Neuronal stem cell (in vitro differentiated cells): ENCODE results near the gene KCTD16.

ENCODE experiments used
- DNase-seq: peaks from one replicate; pipeline ENCODE4 v3.0.0-alpha.2; 2013; ENCODE audit warnings: low spot score
- H2AFZ ChIP-seq: one replicate; pipeline ENCODE4 v1.6.1; 2013; ENCODE audit warnings: mild to moderate bottlenecking, low read length, inconsistent platforms
- H2AK5ac ChIP-seq: 2 replicates; pipeline ENCODE4 v1.6.1; 2013; ENCODE audit warnings: low read depth, mild to moderate bottlenecking, inconsistent platforms, low read length, moderate library complexity, mixed read lengths
- H2BK120ac ChIP-seq: 2 replicates; pipeline ENCODE4 v1.6.1; 2013; ENCODE audit warnings: low read depth, mild to moderate bottlenecking, inconsistent platforms, low read length, moderate library complexity, mixed read lengths
- H2BK12ac ChIP-seq: one replicate; pipeline ENCODE4 v1.6.1; 2013; ENCODE audit warnings: low read length, inconsistent platforms
- H2BK15ac ChIP-seq: 2 replicates; pipeline ENCODE4 v1.6.1; 2013; ENCODE audit warnings: mild to moderate bottlenecking, low read length, inconsistent platforms, mixed read lengths
- H2BK5ac ChIP-seq: one replicate; pipeline ENCODE4 v1.6.1; 2013; ENCODE audit warnings: inconsistent platforms, mild to moderate bottlenecking, low read length, moderate library complexity
- H3K14ac ChIP-seq: one replicate; pipeline ENCODE4 v1.6.1; 2013; ENCODE audit warnings: low read length, inconsistent platforms
- H3K18ac ChIP-seq: 2 replicates; pipeline ENCODE4 v1.6.1; 2013; ENCODE audit warnings: low read length, inconsistent platforms
- H3K23ac ChIP-seq: 2 replicates; pipeline ENCODE4 v1.6.1; 2013; ENCODE audit warnings: low read depth, mild to moderate bottlenecking, mixed read lengths, low read length, inconsistent platforms; ENCODE audit not compliant: poor library complexity
- H3K27ac ChIP-seq: replicated peaks from 3 replicates; pipeline ENCODE4 v1.5.1; 2013; ENCODE audit warnings: low read length, inconsistent platforms
- H3K27me3 ChIP-seq, 3 experiments: 2 replicates each; pipeline ENCODE4 v1.6.1; 2013; ENCODE audit warnings: low read length in 3 of 3, mild to moderate bottlenecking in 2 of 3, inconsistent platforms in 1 of 3, low read depth in 1 of 3, mixed read lengths in 1 of 3, moderate library complexity in 1 of 3; ENCODE audit not compliant: control insufficient read depth in 3 of 3, insufficient read depth in 3 of 3
- H3K36me3 ChIP-seq, 2 donors: replicated peaks in 1 of 2; 2 replicates each; pipeline ENCODE4 v1.6.1; 2013; ENCODE audit warnings: low read length in 2 of 2; ENCODE audit not compliant: control insufficient read depth in 2 of 2, insufficient read depth in 2 of 2
- H3K4ac ChIP-seq: 2 replicates; pipeline ENCODE4 v1.6.1; 2013; ENCODE audit warnings: inconsistent platforms, mild to moderate bottlenecking, low read length, moderate library complexity
- H3K4me1 ChIP-seq, 2 donors: 1 replicate in 1 of 2; 2 replicates in 1 of 2; pipeline ENCODE4 v1.6.1; 2013; ENCODE audit warnings: low read length in 2 of 2, low read depth in 1 of 2; ENCODE audit not compliant: control insufficient read depth in 2 of 2, insufficient read depth in 1 of 2
- H3K4me2 ChIP-seq: one replicate; pipeline ENCODE4 v1.6.1; 2013; ENCODE audit warnings: mild to moderate bottlenecking, low read length, inconsistent platforms; ENCODE audit not compliant: insufficient read depth, poor library complexity, severe bottlenecking
- H3K4me3 ChIP-seq, 2 donors: 2 replicates each; pipeline ENCODE4 v1.5.1; 2013; ENCODE audit warnings: low read length in 2 of 2, mild to moderate bottlenecking in 2 of 2, inconsistent platforms in 1 of 2, moderate library complexity in 1 of 2
- H3K79me1 ChIP-seq: one replicate; pipeline ENCODE4 v1.6.1; 2013; ENCODE audit warnings: low read depth, mild to moderate bottlenecking, inconsistent platforms, low read length, moderate library complexity
- H3K9ac ChIP-seq: one replicate; pipeline ENCODE4 v1.6.1; 2013; ENCODE audit warnings: mild to moderate bottlenecking, low read depth, low read length, inconsistent platforms; ENCODE audit not compliant: poor library complexity
- H3K9me3 ChIP-seq, 2 donors: replicated peaks in 1 of 2; 2 replicates each; pipeline versions ENCODE3 to v1.6.1; 2013; ENCODE audit warnings: low read length in 2 of 2, mild to moderate bottlenecking in 2 of 2, inconsistent platforms in 1 of 2, low read depth in 1 of 2, mixed read lengths in 1 of 2, moderate library complexity in 1 of 2; ENCODE audit not compliant: control insufficient read depth in 2 of 2, insufficient read depth in 1 of 2
- H4K8ac ChIP-seq: one replicate; pipeline ENCODE4 v1.6.1; 2013; ENCODE audit warnings: low read depth, mild to moderate bottlenecking, inconsistent platforms, low read length, moderate library complexity
- H4K91ac ChIP-seq: one replicate; pipeline ENCODE4 v1.6.1; 2013; ENCODE audit warnings: low read length, low read depth, mild to moderate bottlenecking, inconsistent platforms; ENCODE audit not compliant: poor library complexity
- WGBS, 2 donors: extraction: QIAGEN DNeasy Blood & Tissue Kit; methylation state at CpG; one replicate each; pipeline ENCODE4 v1.1.7; 2013; ENCODE audit warnings: missing lambda C conversion rate in 2 of 2, mixed read lengths in 1 of 2; ENCODE audit not compliant: insufficient read length in 2 of 2, insufficient replicate concordance in 1 of 2; ENCODE audit errors: extremely low coverage in 2 of 2; 5-methylcytosine and 5-hydroxymethylcytosine counted together

The KCTD16 gene

DNA sequence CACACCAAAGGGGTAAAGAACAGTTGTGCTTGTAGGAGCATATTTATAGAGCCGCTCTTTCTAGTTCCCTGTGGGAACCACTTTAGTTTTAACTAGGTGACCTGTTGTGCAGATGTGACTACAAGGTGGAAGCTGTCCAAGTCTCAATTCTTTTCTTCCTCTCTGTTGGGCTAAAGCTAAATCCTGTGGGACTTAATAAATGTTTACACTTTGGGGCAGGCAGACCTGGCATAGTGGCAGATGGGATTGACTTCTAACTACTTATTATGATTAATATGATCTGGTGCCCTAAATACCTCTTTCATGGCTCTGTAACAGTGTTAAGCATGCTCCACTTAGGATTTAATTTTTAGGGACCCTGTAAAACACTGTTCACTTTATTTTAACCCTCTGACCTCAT, 265.3 kb downstream of the KCTD16 start:
- H2AK5ac ChIP-seq, result no peak overlapping the region
- H2BK120ac ChIP-seq, result no peak overlapping the region
- no peaks in the 10 kb centered on the region for H3K79me1 ChIP-seq
- H3K4ac ChIP-seq, result no peak overlapping the region
- H3K27ac ChIP-seq, result no peak overlapping the region
- no peak overlapping the region for H3K4me2 ChIP-seq
- H3K23ac ChIP-seq, result no peak overlapping the region
- WGBS, 2 donors, result no CpG with 5 or more reads among the region's 1 CpG
- no peak overlapping the region for H3K18ac ChIP-seq
- H3K27me3 ChIP-seq, result no peaks in the 10 kb centered on the region
- H3K36me3 ChIP-seq, result no peaks in the 10 kb centered on the region
- H3K9ac ChIP-seq, result no peak overlapping the region
- H2BK12ac ChIP-seq, result no peak overlapping the region
- no peak for DNase-seq
- H4K91ac ChIP-seq, result no peak overlapping the region
- H4K8ac ChIP-seq, result no peak overlapping the region
- peaks cover 0 to 3% of the 10 kb centered on the region in 2 donors for H3K4me1 ChIP-seq
- no peaks in the 10 kb centered on the region for H3K9me3 ChIP-seq
- no peak overlapping the region for H2BK5ac ChIP-seq
- H3K14ac ChIP-seq, result no peak overlapping the region
- no peak overlapping the region for H2BK15ac ChIP-seq
- H3K4me3 ChIP-seq, result no peak overlapping the region
- H2AFZ ChIP-seq, result no peak overlapping the region

DNA sequence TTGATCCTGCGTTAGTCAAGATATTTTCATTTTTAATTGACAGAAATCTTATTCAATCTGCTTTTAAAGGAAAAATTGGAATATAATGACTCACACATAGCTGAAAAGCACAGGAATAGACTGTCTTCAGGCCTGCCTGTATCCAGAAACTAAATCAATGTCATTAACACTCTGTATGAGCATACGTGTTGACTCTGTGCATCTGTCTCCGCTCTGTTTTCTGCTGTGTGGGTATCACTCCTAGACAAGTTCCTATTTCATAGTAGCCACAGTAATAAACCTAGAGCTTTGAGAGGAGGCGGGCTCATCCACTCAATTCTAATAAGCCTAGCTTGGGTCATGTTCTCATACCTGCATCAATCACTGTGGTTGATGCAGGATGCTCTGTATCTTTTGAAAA, 267.6 kb downstream of the KCTD16 start:
- no peak overlapping the region for H4K91ac ChIP-seq
- H2BK120ac ChIP-seq, result no peak overlapping the region
- peaks cover 0 to 3% of the 10 kb centered on the region in 2 donors for H3K4me1 ChIP-seq
- no peak overlapping the region for H3K4me2 ChIP-seq
- no peaks in the 10 kb centered on the region for H3K36me3 ChIP-seq
- no peak for DNase-seq
- H2BK15ac ChIP-seq, result no peak overlapping the region
- no peaks in the 10 kb centered on the region for H3K79me1 ChIP-seq
- H4K8ac ChIP-seq, result no peak overlapping the region
- no peak overlapping the region for H2BK5ac ChIP-seq
- H3K18ac ChIP-seq, result no peak overlapping the region
- no peak overlapping the region for H2BK12ac ChIP-seq
- no peak overlapping the region for H3K14ac ChIP-seq
- no peak overlapping the region for H3K4me3 ChIP-seq
- no peak overlapping the region for H3K27ac ChIP-seq
- H3K4ac ChIP-seq, result no peak overlapping the region
- H3K9me3 ChIP-seq, result no peaks in the 10 kb centered on the region
- no peaks in the 10 kb centered on the region for H3K27me3 ChIP-seq
- no peak overlapping the region for H3K9ac ChIP-seq
- no CpG with 5 or more reads among the region's 4 CpGs for WGBS, 2 donors
- no peak overlapping the region for H2AK5ac ChIP-seq
- no peak overlapping the region for H2AFZ ChIP-seq
- no peak overlapping the region for H3K23ac ChIP-seq

DNA sequence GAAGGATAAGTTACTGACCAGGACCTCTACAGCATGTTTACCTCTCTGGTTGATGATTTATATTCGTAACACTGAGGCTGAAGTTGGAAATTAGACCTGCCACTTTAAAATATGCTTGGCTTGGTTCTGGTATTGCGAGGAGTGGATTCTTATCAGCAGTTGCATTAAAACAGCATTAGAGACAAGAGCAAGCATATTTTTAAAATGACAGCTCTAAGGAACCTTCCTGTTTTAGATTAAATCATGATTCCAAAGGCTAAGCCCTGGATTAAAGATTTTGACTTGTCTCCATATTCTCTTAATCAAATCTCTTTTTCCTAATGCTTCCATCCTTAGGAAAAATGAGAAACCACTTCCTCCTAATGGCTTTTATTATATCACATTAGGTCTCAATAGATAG, 277.8 kb downstream of the KCTD16 start:
- Histone ChIP-seq H3K4ac (no peak overlapping the region), H3K4me3 (no peak overlapping the region), H2BK15ac (no peak overlapping the region), H4K91ac (no peak overlapping the region), H3K36me3 (no peaks in the 10 kb centered on the region), H3K14ac (no peak overlapping the region), H3K27me3 (no peaks in the 10 kb centered on the region), H2BK12ac (no peak overlapping the region), H3K4me1 (no peaks in the 10 kb centered on the region), H3K18ac (no peak overlapping the region), H3K27ac (no peak overlapping the region), H3K23ac (no peak overlapping the region), H2AK5ac (no peak overlapping the region), H3K9ac (no peak overlapping the region), H2BK120ac (no peak overlapping the region), H2BK5ac (no peak overlapping the region), H3K9me3 (no peaks in the 10 kb centered on the region), H4K8ac (no peak overlapping the region), H2AFZ (no peak overlapping the region), H3K4me2 (no peak overlapping the region), H3K79me1 (no peaks in the 10 kb centered on the region)
- WGBS, 2 donors, result no CpG with 5 or more reads among the region's 2 CpGs
- DNase-seq, result no peak

DNA sequence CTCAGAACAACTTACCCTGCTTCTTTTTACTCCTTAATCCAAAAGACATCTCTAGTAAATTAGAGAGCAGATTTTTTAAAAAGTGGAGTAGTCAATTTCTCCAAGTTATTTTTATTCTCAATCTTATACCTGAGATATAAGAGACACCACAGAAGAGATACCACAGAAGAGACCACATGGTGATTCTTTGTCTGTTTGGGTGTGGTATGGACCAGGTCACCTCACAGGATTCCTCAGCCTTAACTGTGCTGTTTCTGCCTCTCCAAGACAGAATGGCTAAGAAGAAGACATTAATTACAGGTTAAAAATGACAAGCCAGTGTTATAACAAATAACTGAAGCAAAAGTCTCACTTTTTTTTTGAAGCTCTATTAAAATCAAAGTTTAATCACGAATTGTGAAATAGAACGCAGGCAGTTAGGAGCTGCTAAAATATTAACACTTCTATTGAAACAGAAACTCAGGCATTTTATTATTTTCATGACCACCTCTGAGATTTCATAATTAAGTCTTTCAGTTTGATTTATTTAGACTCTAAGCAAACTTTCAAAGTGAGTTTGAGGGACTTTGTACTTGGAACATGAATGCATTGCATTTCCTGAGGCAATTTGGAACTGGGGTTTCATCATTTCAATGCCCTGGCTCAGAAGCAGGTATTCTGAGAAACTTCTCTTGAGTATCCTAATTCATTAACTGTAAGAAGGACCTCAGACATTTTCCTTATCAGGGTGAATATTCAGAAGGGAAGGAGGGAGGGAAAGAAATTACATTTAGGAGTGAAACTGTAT, 280.7 kb downstream of the KCTD16 start:
- H2BK120ac ChIP-seq, result no peak overlapping the region
- H3K27me3 ChIP-seq, result no peaks in the 10 kb centered on the region
- no peak overlapping the region for H2AK5ac ChIP-seq
- no peak overlapping the region for H2AFZ ChIP-seq
- no peak overlapping the region for H3K4me2 ChIP-seq
- H3K79me1 ChIP-seq, result no peaks in the 10 kb centered on the region
- H2BK12ac ChIP-seq, result no peak overlapping the region
- no peak overlapping the region for H3K18ac ChIP-seq
- no peak overlapping the region for H2BK15ac ChIP-seq
- no peak overlapping the region for H2BK5ac ChIP-seq
- no peak overlapping the region for H3K23ac ChIP-seq
- no peaks in the 10 kb centered on the region for H3K9me3 ChIP-seq
- H3K4me1 ChIP-seq, result peaks cover 0 to 2% of the 10 kb centered on the region in 2 donors
- H3K27ac ChIP-seq, result no peak overlapping the region
- H3K9ac ChIP-seq, result no peak overlapping the region
- H3K14ac ChIP-seq, result no peak overlapping the region
- no peak for DNase-seq
- WGBS, 2 donors, result no CpG with 5 or more reads among the region's 2 CpGs
- H3K4me3 ChIP-seq, result no peak overlapping the region
- H4K91ac ChIP-seq, result no peak overlapping the region
- H4K8ac ChIP-seq, result no peak overlapping the region
- H3K4ac ChIP-seq, result no peak overlapping the region
- H3K36me3 ChIP-seq, result no peaks in the 10 kb centered on the region
